Stimulated activated CD4-positive, alpha-beta T cell treated with anti-CD3 and anti-CD28 coated beads, Interleukin-2, amount 100 ng/mL, for 48 hours (primary cell): ENCODE data around the gene FBXO17.

ENCODE experiments used
- DNase-seq, 2 donors: peaks; one replicate each; pipeline ENCODE4 v3.0.0-alpha.2; 2020

The FBXO17 gene

GRCh38 chr19:38912600-38913514, 62.7 kb downstream of the FBXO17 start:
- DNase-seq: no peak

GRCh38 chr19:38911388-38912001, 64.0 kb downstream of the FBXO17 start:
- no peak for DNase-seq

GRCh38 chr19:38910488-38910887, 65.1 kb downstream of the FBXO17 start:
- DNase-seq: no peak

GRCh38 chr19:38908911-38909310, 66.6 kb downstream of the FBXO17 start:
- DNase-seq: no peak

GRCh38 chr19:38907670-38908069, 67.9 kb downstream of the FBXO17 start:
- DNase-seq: no peak

GRCh38 chr19:38907227-38907626, 68.3 kb downstream of the FBXO17 start:
- no peak for DNase-seq

- no peak for DNase-seq
Measured at GRCh38 chr19:38905620-38906019, 69.9 kb downstream of the FBXO17 start.

- no peak for DNase-seq
Measured at GRCh38 chr19:38904581-38905539, 70.7 kb downstream of the FBXO17 start.

- DNase-seq: no peak
Measured at GRCh38 chr19:38901683-38902082, 73.9 kb downstream of the FBXO17 start.

- no peak for DNase-seq
Measured at GRCh38 chr19:38900743-38901190, 74.8 kb downstream of the FBXO17 start.

GRCh38 chr19:38900202-38900629, 75.3 kb downstream of the FBXO17 start:
- DNase-seq: no peak

- DNase-seq: peak; percentile 96 to 97
Measured at GRCh38 chr19:38899447-38900201, 75.9 kb downstream of the FBXO17 start, which contains the start of the genes NFKBIB and SIRT2. TSS of gene NFKBIB (plus strand) at chr19:38899969. CDS start at chr19:38900033, 64 bp downstream. TSS of gene SIRT2 (minus strand) at chr19:38899618. CDS start at chr19:38899521, 97 bp downstream.

- no peak for DNase-seq
Measured at GRCh38 chr19:38898788-38899446, 76.6 kb downstream of the FBXO17 start.

- DNase-seq: no peak
Measured at GRCh38 chr19:38894968-38895367, 80.6 kb downstream of the FBXO17 start.

- DNase-seq: no peak
Measured at GRCh38 chr19:38893341-38893771, 82.2 kb downstream of the FBXO17 start.

GRCh38 chr19:38892841-38893240, 82.7 kb downstream of the FBXO17 start:
- DNase-seq: no peak

GRCh38 chr19:38891771-38892170, 83.8 kb downstream of the FBXO17 start:
- DNase-seq: no peak
